Prostate gland (tissue), 2 donors: Measurements from ENCODE around the gene SEC24D. TPM values are rescaled to one million over a fixed set of nuclear protein-coding genes. Genes with fewer than 3 reads are reported as not detected.
A peak's percentile ranks its signal among the peaks of the same experiment; 100 is the strongest.

Source experiments
- DNase-seq: peaks from one replicate; pipeline ENCODE4 v3.0.0-alpha.2; 2019; ENCODE audit warnings: low spot score
- H3K27ac ChIP-seq, 2 donors: fragments of 200-600 bp; sonication (generic); 2 replicates each; pipeline ENCODE4 v1.5.1; 2017 to 2019
- H3K27me3 ChIP-seq: fragments of 200-600 bp; sonication (generic); replicated peaks from 2 replicates; pipeline ENCODE4 v1.5.1; 2019; ENCODE audit not compliant: insufficient read depth
- H3K36me3 ChIP-seq, 2 donors: fragments of 200-600 bp; sonication (generic); 1 replicate in 1 of 2; 2 replicates in 1 of 2; pipeline versions ENCODE4 v1.5.1 to v1.8.1; 2017 to 2019
- H3K4me1 ChIP-seq: fragments of 200-600 bp; sonication (generic); replicated peaks from 2 replicates; pipeline ENCODE4 v1.5.1; 2019
- H3K4me3 ChIP-seq, 2 donors: fragments of 200-600 bp; sonication (generic); 2 replicates each; pipeline ENCODE4 v1.5.1; 2017 to 2019
- H3K9me3 ChIP-seq: fragments of 200-600 bp; sonication (generic); 2 replicates; pipeline ENCODE4 v1.5.1; 2017
- CTCF ChIP-seq, 4 experiments: fragments of 200-600 bp in 2 of 4; fragments of 450-650 bp in 2 of 4; sonication (generic) in 2 of 4; IDR thresholded peaks; 1 replicate in 3 of 4; 2 replicates in 1 of 4; pipeline ENCODE4 v1.5.1; 2016 to 2019; ENCODE audit warnings: antibody characterized with exemption in 4 of 4, mild to moderate bottlenecking in 2 of 4, moderate library complexity in 2 of 4
- POLR2A ChIP-seq: fragments of 450-650 bp; IDR thresholded peaks from one replicate; pipeline ENCODE4 v1.6.1; 2016; ENCODE audit warnings: antibody characterized with exemption, mild to moderate bottlenecking
- POLR2AphosphoS5 ChIP-seq: sonication (generic); formaldehyde crosslinking; IDR thresholded peaks from one replicate; pipeline ENCODE4 v1.6.1; 2017; ENCODE audit warnings: antibody characterized with exemption
- WGBS: methylation state at CpG from one replicate; pipeline ENCODE4 v1.1.5; 2018; 5-methylcytosine and 5-hydroxymethylcytosine counted together
- intact Hi-C: fragments of 100-400 bp; cut with DNase I; formaldehyde crosslinking; loops from one replicate; pipeline ENCODE4 v1.14.2; 2022
- total RNA-seq, 2 donors: library from RNA; depleted of rRNA; stranded (reverse); fragments of >200 nt; gene quantifications; one replicate each; pipeline ENCODE4 v1.1.0, GENCODE V29; 2016

SEC24D gene
- total RNA-seq, 2 donors from 2014 or later, result 31.5 to 34.9 TPM

GRCh38 chr4:118752551-118752950 lies 83.4 kb downstream of the SEC24D start:
- Histone ChIP-seq H3K27ac (no peak overlapping the region), H3K4me1 (no peaks in the 10 kb centered on the region), H3K27me3 (no peaks in the 10 kb centered on the region), H3K4me3 (no peak overlapping the region), H3K36me3 (no peaks in the 10 kb centered on the region), H3K9me3 (no peaks in the 10 kb centered on the region)
- DNase-seq, result no peak
- 31% methylated on average over 2 of the region's 2 CpGs for WGBS
- no peak for TF ChIP-seq POLR2A
- no peak for TF ChIP-seq POLR2AphosphoS5
- intact Hi-C loops, result no loop called here

- peak overlapping the region in 1 of 2 donors; percentile 19 for H3K27ac ChIP-seq
- intact Hi-C loops, result no loop called here
- no peak for DNase-seq
- H3K9me3 ChIP-seq, result no peaks in the 10 kb centered on the region
- no peaks in the 10 kb centered on the region for H3K27me3 ChIP-seq
- no peaks in the 10 kb centered on the region for H3K36me3 ChIP-seq
- WGBS, result 76% methylated on average over 2 of the region's 2 CpGs
- no peak overlapping the region for H3K4me3 ChIP-seq
- TF ChIP-seq POLR2A (no peak), CTCF (IDR thresholded peaks at IDR 0.05) (no peak), POLR2AphosphoS5 (no peak)
- H3K4me1 ChIP-seq, result peaks cover 1% of the 10 kb centered on the region
Measured at GRCh38 chr4:118751629-118752323, 84.2 kb downstream of the SEC24D start.

- no peaks in the 10 kb centered on the region for H3K27me3 ChIP-seq
Measured at GRCh38 chr4:118749347-118749988, 86.5 kb downstream of the SEC24D start.

GRCh38 chr4:118746251-118746919 lies 89.5 kb downstream of the SEC24D start:
- peak overlapping the region; percentile 59 to 65 for H3K27ac ChIP-seq

More at GRCh38 chr4:118749347-118749988, 86.5 kb downstream of the SEC24D start:
- TF ChIP-seq POLR2A (no peak), POLR2AphosphoS5 (peak; percentile 41), CTCF (IDR thresholded peaks at IDR 0.05) (no peak)
- WGBS, result 27% methylated on average over 5 of the region's 5 CpGs
- Histone ChIP-seq H3K4me3 (no peak overlapping the region), H3K27ac (peak overlapping the region; percentile 21 to 28), H3K36me3 (no peaks in the 10 kb centered on the region), H3K4me1 (peaks cover 6% of the 10 kb centered on the region), H3K9me3 (no peaks in the 10 kb centered on the region)
- intact Hi-C loops, result loop anchor here (10.0 kb wide), 2 partner anchors 285 to 465 kb away; partner anchors contain the start of gene USP53
- peak; percentile 28 for DNase-seq

More at GRCh38 chr4:118746251-118746919, 89.5 kb downstream of the SEC24D start:
- H3K9me3 ChIP-seq, result no peaks in the 10 kb centered on the region
- 5% methylated on average over 2 of the region's 2 CpGs for WGBS
- DNase-seq, result peak; percentile 70
- intact Hi-C loops, result loop anchor here (10.0 kb wide), 2 partner anchors 288 to 468 kb away; partner anchors contain the start of gene USP53
- H3K36me3 ChIP-seq, result no peaks in the 10 kb centered on the region
- H3K4me1 ChIP-seq, result peaks cover 6% of the 10 kb centered on the region
- no peaks in the 10 kb centered on the region for H3K27me3 ChIP-seq
- TF ChIP-seq CTCF (IDR thresholded peaks at IDR 0.05) (no peak), POLR2AphosphoS5 (peak; percentile 85)
- H3K4me3 ChIP-seq, result no peak overlapping the region
